Umbilical cord (tissue), 2 donors: ENCODE measurements around the gene R3HDM4. TPM values are rescaled to one million over a fixed set of nuclear protein-coding genes. Genes with fewer than 3 reads are reported as not detected.
A peak's percentile ranks its signal among the peaks of the same experiment; 100 is the strongest.
"Not testable (repeated sequence)": the region's sequence is repeated elsewhere in the genome, so short reads cannot be mapped to it uniquely, and the experiment has no call there.

Experiments used
- DNase-seq: peaks from one replicate; pipeline ENCODE4 v3.0.0-alpha.2; 2015; ENCODE audit warnings: low spot score
- total RNA-seq: library from RNA; depleted of rRNA; stranded (reverse); fragments of >200 nt; gene quantifications from one replicate; pipeline ENCODE4 v1.2.3, GENCODE V29; 2014; ENCODE audit warnings: low replicate concordance; ENCODE audit not compliant: insufficient read depth

The R3HDM4 gene
- total RNA-seq, 1 donor from 2014 or later = 44.3 TPM

DNA sequence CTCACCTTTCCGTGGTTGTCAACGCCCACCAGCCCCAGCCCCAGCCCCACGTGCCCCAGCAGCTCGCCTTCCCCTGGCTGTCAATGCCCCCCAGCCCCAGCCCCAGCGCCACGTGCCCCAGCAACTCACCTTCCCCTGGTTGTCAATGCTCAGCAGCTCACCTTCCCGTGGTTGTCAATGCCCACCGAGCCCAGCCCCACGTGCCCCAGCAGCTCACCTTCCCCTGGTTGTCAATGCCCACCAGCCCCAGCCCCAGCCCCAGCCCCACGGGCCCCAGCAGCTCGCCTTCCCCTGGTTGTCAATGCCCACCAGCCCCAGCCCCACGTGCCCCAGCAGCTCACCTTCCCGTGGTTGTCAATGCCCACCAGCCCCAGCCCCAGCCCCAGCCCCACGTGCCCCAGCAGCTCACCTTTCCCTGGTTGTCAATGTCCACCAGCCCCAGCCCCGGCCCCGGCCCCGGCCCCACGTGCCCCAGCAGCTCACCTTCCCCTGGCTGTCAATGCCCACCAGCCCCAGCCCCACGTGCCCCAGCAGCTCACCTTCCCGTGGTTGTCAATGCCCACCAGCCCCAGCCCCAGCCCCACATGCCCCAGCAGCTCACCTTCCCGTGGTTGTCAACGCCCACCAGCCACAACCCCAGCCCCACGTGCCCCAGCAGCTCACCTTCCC lies 34.9 kb downstream of the R3HDM4 start:
- not testable (repeated sequence) for DNase-seq

DNA sequence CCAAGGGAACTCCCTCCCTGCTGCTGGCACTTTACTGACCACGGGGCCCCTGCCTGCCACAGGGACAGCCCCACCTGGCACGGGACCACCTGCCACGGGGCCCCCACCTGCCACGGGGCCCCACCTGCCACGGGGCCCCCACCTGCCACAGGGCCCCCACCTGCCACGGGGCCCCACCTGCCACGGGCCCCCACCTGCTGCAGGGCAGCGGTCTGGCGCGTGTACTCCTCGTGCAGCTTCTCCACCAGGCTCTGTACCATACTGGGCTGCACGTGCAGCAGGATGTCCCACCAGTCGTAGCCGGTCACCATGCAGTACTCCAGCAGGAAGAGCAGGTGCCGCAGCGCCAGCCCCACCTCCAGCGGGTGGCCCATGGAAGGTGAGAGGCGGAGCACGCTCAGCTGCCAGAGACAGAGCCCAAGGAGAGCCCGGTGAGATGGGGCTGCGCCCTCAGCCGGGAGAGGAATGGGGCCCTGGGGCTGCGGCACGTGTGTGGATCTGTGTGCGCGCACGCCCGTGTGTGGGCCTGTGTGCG lies 36.2 kb downstream of the R3HDM4 start:
- DNase-seq = no peak

- DNase-seq = no peak
Measured at GRCh38 chr19:876089-876488, 36.9 kb downstream of the R3HDM4 start.

GRCh38 chr19:875265-875879 lies 37.6 kb downstream of the R3HDM4 start:
- no peak for DNase-seq

GRCh38 chr19:873561-874041 lies 39.4 kb downstream of the R3HDM4 start:
- no peak for DNase-seq

- no peak for DNase-seq
Measured at GRCh38 chr19:873084-873483, 39.9 kb downstream of the R3HDM4 start.

DNA sequence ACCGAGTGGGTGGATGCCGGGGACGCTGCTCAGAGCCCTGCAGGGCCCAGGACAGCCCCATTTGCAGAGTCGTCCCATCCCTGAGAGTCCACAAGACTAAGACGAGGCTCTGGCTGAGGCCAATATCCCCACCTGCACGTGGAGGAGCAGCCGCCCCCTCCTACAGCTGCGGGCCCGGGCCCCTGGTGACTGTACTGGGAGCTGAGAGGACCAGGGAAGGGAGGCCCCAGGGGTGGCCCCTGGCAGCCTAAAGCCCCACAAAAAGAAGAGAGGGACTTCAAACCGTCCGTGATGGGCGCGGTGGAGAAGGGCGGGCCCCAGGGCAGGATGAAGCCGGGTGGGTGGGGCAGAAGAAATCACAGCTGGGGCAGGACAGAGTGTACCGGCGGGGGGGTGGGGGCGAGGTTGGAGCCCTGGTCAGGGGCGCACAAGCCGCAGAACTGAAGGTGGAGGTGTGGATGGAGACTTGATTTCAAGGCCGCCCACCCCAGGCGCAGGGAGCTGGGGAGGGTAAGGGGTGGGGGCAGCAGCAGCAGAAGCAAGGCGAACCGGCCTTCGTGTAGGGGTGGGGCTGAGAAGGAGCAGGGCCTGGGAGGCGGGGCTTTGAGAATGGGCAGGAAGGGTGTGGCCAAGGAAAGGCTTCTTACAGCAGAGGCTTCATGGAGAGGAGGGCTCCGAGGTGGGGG lies 40.6 kb downstream of the R3HDM4 start:
- peak; percentile 53 for DNase-seq

DNA sequence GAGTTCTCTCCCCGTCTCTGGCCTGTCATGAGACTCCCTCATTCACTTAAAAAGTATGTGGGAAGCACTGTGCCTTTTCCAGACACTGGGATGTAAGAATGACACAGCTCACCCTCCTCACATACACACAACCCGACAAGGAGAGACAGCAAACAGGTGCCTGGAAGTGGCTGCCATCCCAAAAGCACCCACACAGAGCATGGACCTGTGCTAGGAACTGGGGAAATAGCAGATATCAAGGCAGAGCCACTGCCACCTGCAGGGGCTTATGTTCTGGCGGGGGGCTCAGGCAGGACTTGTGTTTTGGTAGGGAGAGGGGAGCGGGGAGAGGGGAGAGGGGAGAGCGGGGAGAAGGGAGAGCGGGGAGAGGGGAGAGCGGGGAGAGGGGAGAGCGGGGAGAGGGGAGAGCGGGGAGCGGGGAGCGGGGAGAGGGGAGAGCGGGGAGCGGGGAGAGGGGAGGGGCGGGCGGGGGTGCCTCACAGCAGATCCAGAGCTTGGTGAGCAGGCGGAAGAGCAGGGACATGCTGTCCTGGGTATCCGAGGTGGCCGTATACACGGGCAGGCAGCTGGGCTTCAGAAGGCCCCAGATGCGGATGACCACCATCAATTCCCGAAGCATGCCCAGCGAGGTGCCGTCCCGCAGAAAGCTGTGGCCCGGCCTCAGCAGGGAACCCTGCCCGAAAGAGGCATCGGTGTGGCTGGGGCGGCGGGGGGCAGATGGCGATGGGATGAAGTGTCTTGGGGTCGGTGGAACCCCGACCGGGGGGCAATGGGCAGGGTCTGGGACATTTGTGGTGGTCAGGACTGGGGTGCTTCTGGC lies 41.4 kb downstream of the R3HDM4 start:
- DNase-seq = no peak

GRCh38 chr19:870963-871401 lies 42.0 kb downstream of the R3HDM4 start:
- no peak for DNase-seq

GRCh38 chr19:870314-870713 lies 42.7 kb downstream of the R3HDM4 start:
- DNase-seq = no peak

GRCh38 chr19:869245-870177 lies 43.5 kb downstream of the R3HDM4 start:
- peak; percentile 72 for DNase-seq

DNA sequence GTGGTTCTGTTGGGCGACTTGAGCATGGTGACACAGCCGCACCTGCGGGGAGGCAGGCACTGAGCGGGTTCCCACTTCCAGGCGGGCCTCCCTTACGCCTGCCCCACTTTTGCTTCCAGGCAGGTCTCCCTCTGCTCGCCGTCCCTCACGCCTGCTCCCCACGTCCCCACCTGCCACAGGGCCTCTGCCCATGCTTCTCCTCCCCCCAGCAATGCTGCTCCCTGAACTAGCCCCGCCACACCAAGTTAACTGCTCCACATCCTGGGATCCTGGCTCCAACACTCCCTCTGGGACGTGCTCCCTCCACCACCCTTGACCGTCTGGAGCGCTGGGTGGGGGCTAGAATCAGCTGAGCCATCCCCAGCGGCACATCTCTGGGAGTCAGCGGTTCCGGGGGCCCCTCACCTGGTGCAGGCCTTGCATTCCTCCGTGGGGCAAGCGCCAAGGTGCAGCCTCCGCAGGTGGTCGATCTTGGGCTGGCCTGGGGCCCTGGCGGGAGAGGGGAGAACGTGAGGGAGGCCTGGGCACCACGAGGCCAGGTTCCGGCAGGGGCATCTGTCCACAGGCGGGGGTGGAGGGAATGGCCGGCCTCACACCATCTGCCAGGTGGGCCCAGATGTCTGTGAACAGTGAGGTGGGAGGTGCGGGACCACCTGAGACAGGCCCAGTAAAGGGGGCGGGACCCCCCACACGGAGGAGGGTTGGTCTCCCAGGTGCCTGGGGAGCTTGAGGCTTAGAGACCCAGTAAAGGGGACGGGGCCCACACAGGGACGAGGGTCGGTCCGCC lies 44.4 kb downstream of the R3HDM4 start:
- no peak for DNase-seq

DNA sequence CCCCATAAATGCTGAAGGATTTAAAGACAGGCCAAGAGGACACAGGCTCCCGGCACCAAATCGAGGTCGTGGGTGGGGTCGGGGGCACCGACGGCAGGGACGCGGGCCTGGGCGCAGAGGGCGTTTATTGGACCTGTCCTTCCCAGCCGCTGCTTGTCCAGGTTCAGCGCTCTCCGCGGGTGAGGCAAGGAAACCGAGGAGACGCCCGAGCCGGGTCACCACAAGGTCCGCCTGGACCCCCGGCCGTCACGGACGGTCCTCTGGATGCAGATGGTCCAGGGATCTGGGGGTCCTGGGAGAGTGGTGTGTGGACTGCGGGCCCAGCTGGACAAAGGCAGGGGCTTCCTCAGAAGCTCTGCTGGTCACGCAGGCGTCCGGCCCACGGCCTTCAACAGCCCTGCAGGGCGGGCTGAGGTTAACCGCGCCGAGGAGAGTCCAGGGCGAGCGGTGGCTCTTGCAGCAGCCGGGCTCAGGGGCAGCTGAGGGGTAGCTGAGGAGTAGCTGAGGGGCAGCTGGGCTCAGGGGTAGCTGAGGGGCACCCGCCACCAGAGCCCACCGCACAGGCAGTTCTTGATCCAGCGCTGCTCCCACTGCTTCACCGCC lies 45.1 kb downstream of the R3HDM4 start:
- no peak for DNase-seq

DNA sequence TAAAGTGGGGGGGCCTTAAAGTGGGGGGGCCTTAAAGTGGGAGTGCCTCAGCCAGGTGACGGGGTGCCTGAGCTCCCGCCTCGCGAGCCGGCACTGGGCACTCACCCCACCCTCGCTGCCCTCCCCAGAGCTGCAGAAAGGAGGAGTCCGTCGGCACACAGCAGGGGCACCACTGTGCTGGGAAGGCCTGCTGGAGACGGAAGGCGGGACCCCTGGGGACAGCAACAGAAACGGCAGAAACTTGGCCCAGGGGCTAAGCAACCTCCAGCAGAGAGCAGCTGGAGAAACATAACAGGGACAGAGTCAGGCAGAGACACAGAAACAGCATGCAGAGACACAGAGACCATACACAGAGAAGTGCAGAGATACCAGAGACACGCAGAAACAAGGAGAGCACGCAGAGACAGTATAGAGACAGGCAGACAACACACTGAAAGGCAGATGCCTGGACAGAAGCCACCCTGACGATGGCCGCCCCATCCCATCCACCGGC lies 45.7 kb downstream of the R3HDM4 start:
- DNase-seq = no peak

- DNase-seq = no peak
Measured at GRCh38 chr19:866769-867300, 46.2 kb downstream of the R3HDM4 start.

GRCh38 chr19:863315-863620 lies 49.8 kb downstream of the R3HDM4 start:
- no peak for DNase-seq

DNA sequence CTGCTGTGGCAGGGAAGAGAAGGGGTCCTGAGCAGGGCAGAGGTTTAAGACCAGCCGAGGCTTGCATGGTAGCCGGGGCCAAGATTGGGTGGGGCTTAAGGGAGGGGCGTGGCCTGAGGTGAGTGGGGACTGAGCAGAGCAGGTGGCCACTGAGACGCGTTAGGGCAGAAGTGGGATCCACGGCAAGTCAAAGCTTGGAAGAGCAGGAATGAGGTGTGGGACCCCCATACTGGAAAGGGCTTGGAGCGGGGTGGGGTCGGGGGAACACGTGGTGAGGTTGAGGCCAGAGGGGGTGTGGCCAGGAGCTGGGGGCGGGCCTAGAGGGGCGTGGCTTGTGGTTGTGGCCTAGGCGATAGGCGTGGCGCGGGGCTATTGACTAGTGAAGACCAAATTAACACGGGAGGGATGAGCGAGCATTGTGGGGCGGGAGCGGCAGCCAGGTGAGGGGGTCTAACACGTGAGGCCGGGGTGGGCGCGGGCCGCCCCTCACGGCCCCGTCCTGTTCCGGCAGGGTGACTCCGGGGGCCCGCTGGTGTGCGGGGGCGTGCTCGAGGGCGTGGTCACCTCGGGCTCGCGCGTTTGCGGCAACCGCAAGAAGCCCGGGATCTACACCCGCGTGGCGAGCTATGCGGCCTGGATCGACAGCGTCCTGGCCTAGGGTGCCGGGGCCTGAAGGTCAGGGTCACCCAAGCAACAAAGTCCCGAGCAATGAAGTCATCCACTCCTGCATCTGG lies 50.3 kb downstream of the R3HDM4 start:
- no peak for DNase-seq
